Panc1 (cell line): ENCODE results near the gene HDAC1. TPM values are rescaled to one million over a fixed set of nuclear protein-coding genes. Genes with fewer than 3 reads are reported as not detected.

Experiments used
- ATAC-seq: fragments of 200-7000 bp; cut with Tn5 transposase; 2 replicates; pipeline ENCODE4 v1.9.1; 2020; ENCODE audit warnings: mild to moderate bottlenecking, moderate library complexity
- BruUV-seq: library from RNA; stranded (reverse); fragments of 400-500 nt; replicated peaks from 2 replicates; lab custom pipeline; 2021; lab: Mats Ljungman, UMichigan
- CTCF ChIA-PET: fragments of 300-600 bp; sonication (Branson Sonifier 250); formaldehyde crosslinking; loops from one replicate; lab custom pipeline; 2022; ENCODE audit warnings: antibody characterized with exemption; lab: Charles Lee
- POLR2A ChIA-PET: fragments of 300-600 bp; sonication (Branson Sonifier 250); formaldehyde crosslinking; loops from one replicate; lab custom pipeline; 2022; ENCODE audit warnings: antibody characterized with exemption; lab: Charles Lee
- DNase-seq: peaks from one replicate; pipeline ENCODE4 v3.0.0-alpha.2; 2010; ENCODE audit warnings: low read depth, low spot score
- H3K27ac ChIP-seq: 2 replicates; pipeline ENCODE4 v1.5.1; 2011; ENCODE audit warnings: mild to moderate bottlenecking, low read length, inconsistent platforms
- H3K27me3 ChIP-seq: fragments of 200-500 bp; sonication (Bioruptor generic); 2 replicates; pipeline ENCODE4 v1.6.0; 2014; ENCODE audit warnings: low read length, inconsistent platforms; ENCODE audit not compliant: control insufficient read depth, insufficient read depth
- H3K36me3 ChIP-seq: fragments of 200-500 bp; sonication (Bioruptor generic); 2 replicates; pipeline ENCODE4 v1.5.1; 2014; ENCODE audit warnings: inconsistent platforms, mild to moderate bottlenecking, low read length, moderate library complexity; ENCODE audit not compliant: control insufficient read depth, insufficient read depth
- H3K4me1 ChIP-seq: 2 replicates; pipeline ENCODE4 v1.5.1; 2011; ENCODE audit warnings: inconsistent platforms, mild to moderate bottlenecking, low read length, moderate library complexity; ENCODE audit not compliant: control insufficient read depth, insufficient read depth
- H3K4me3 ChIP-seq, 2 experiments: 2 replicates each; pipeline ENCODE4 v1.5.1; 2011 to 2012; ENCODE audit warnings: low read depth in 2 of 2, low read length in 2 of 2, mild to moderate bottlenecking in 2 of 2, inconsistent platforms in 1 of 2, moderate library complexity in 1 of 2
- H3K9me3 ChIP-seq: fragments of 200-500 bp; sonication (Bioruptor generic); 2 replicates; pipeline ENCODE4 v1.5.1; 2014; ENCODE audit warnings: low read depth, mild to moderate bottlenecking, inconsistent platforms, low read length, moderate library complexity; ENCODE audit not compliant: control insufficient read depth, insufficient read depth
- POLR2AphosphoS5 ChIP-seq: IDR thresholded peaks from 2 replicates; pipeline ENCODE4 v1.6.1; 2012; ENCODE audit warnings: mild to moderate bottlenecking, low read depth, low read length, moderate library complexity
- SIN3A ChIP-seq: IDR thresholded peaks from 2 replicates; pipeline ENCODE4 v1.6.1; 2012; ENCODE audit warnings: low read depth, mild to moderate bottlenecking, low read length, moderate library complexity, borderline replicate concordance; ENCODE audit not compliant: insufficient read depth
- TCF7L2 ChIP-seq: IDR thresholded peaks from 2 replicates; pipeline ENCODE4 v1.6.1; 2011; ENCODE audit warnings: mild to moderate bottlenecking, low read depth, low read length, inconsistent platforms
- in situ Hi-C: cut with HindIII; loops from 2 replicates; pipeline ENCODE4 v1.10.0; 2016; ENCODE audit warnings: low sequenced_read_pairs, low pct_unique_long_range_greater_than_20kb
- intact Hi-C: fragments of 100-400 bp; cut with micrococcal nuclease; formaldehyde crosslinking; loops from one replicate; pipeline ENCODE4 v1.10.0; 2022; ENCODE audit not compliant: unreplicated experiment
- total RNA-seq: library from RNA; stranded (reverse); gene quantifications from one replicate; pipeline ENCODE4 v1.2.1, GENCODE V29; 2021; ENCODE audit not compliant: unreplicated experiment
- TF ChIP-seq, protein P1 (sequence below): fragments of 450-650 bp; IDR thresholded peaks from 2 replicates; pipeline ENCODE4 v1.5.1; 2017; ENCODE audit warnings: mild to moderate bottlenecking
- TF ChIP-seq, protein P2 (sequence below), 2 experiments: IDR thresholded peaks; 2 replicates each; pipeline ENCODE4 v1.6.1; 2011 to 2012; ENCODE audit warnings: low read depth in 2 of 2, control low read depth in 1 of 2, low read length in 1 of 2, mild to moderate bottlenecking in 1 of 2, moderate library complexity in 1 of 2; ENCODE audit not compliant: insufficient read depth in 1 of 2

The HDAC1 gene
- total RNA-seq, 1 experiment from 2014 or later = 256 TPM

DNA sequence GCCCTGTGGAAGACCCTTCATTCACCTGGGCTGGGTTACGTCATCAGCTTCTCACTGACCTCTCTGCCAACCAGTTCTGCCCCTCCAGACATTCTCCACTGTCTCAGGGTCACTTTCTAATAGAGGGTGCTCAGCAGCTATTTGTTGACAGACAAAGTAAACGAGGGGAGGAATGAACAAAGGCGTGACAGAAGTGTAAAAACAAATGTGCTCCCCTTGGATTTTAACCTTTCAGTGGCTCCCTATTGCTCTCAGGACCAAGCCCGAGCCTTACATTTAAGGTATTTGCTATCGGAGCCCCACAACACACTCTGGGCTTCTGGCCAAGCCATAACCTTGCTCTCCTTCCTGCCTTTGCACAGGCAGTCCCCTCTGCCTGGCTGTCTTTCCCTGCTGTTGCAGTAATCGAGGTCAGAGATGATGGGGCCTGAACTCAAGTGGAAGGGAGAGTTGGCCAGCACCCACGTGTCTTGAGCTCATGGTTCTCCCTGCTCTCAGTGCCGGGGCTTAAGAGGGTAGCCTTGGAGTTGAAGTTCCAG lies 53.5 kb downstream of the HDAC1 start:
- in situ Hi-C loops (no loop called here), intact Hi-C loops (no loop called here)
- BruUV-seq = no TSS peak
- Histone ChIP-seq H3K9me3 (no peaks in the 10 kb centered on the region), H3K4me3 (no peak overlapping the region), H3K27ac (no peak overlapping the region), H3K4me1 (no peaks in the 10 kb centered on the region), H3K27me3 (no peaks in the 10 kb centered on the region), H3K36me3 (no peaks in the 10 kb centered on the region)
- POLR2A ChIA-PET = no interaction called here
- no peak for DNase-seq
- TF ChIP-seq, protein P1, sequence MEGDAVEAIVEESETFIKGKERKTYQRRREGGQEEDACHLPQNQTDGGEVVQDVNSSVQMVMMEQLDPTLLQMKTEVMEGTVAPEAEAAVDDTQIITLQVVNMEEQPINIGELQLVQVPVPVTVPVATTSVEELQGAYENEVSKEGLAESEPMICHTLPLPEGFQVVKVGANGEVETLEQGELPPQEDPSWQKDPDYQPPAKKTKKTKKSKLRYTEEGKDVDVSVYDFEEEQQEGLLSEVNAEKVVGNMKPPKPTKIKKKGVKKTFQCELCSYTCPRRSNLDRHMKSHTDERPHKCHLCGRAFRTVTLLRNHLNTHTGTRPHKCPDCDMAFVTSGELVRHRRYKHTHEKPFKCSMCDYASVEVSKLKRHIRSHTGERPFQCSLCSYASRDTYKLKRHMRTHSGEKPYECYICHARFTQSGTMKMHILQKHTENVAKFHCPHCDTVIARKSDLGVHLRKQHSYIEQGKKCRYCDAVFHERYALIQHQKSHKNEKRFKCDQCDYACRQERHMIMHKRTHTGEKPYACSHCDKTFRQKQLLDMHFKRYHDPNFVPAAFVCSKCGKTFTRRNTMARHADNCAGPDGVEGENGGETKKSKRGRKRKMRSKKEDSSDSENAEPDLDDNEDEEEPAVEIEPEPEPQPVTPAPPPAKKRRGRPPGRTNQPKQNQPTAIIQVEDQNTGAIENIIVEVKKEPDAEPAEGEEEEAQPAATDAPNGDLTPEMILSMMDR = no peak
- TF ChIP-seq TCF7L2 (no peak), POLR2AphosphoS5 (no peak), SIN3A (no peak)
- TF ChIP-seq, protein P2, sequence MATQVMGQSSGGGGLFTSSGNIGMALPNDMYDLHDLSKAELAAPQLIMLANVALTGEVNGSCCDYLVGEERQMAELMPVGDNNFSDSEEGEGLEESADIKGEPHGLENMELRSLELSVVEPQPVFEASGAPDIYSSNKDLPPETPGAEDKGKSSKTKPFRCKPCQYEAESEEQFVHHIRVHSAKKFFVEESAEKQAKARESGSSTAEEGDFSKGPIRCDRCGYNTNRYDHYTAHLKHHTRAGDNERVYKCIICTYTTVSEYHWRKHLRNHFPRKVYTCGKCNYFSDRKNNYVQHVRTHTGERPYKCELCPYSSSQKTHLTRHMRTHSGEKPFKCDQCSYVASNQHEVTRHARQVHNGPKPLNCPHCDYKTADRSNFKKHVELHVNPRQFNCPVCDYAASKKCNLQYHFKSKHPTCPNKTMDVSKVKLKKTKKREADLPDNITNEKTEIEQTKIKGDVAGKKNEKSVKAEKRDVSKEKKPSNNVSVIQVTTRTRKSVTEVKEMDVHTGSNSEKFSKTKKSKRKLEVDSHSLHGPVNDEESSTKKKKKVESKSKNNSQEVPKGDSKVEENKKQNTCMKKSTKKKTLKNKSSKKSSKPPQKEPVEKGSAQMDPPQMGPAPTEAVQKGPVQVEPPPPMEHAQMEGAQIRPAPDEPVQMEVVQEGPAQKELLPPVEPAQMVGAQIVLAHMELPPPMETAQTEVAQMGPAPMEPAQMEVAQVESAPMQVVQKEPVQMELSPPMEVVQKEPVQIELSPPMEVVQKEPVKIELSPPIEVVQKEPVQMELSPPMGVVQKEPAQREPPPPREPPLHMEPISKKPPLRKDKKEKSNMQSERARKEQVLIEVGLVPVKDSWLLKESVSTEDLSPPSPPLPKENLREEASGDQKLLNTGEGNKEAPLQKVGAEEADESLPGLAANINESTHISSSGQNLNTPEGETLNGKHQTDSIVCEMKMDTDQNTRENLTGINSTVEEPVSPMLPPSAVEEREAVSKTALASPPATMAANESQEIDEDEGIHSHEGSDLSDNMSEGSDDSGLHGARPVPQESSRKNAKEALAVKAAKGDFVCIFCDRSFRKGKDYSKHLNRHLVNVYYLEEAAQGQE (IDR thresholded peaks at IDR 0.05; ENCODE audit: insufficient read depth in 1 of 2, low read depth in 2 of 2, low read length in 1 of 2) = no peak
- ATAC-seq = no peak
- CTCF ChIA-PET = interaction anchor here (1.0 kb wide), 1 partner anchor 29 kb away, joined by 3 read pairs; no protein-coding TSS in a partner anchor

DNA sequence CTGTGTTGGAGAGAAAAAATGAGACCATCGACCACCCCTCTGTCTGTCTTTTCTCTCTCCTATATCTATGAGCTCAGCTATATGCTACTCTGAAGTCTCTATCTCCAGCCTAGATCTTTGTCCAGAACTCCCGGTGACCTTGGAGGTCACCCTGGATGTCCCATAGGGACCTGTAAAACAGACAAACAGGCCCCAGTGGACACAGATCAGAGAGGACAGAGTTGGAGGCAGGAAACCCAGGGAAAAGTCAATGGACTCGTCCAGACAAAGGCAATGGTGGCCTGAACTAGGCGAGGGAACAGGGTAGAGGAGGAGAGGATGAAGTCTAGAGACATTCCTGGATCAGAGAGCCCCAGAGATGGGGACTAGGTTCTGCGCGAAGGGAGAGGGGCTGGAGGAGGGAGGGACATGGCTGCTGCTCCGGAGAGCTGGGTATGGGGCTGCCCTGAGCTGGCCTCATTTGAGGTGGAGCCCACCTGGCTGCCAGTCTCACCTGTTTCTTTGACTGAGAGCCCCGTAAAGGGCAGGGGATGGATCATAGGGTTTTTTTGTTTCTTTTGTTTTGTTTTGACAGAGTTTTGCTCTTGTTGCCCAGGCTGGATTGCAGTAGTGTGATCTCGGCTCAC lies 54.8 kb downstream of the HDAC1 start:
- ATAC-seq (no peak), DNase-seq (no peak)
- no TSS peak for BruUV-seq
- no peak overlapping the region for H3K4me3 ChIP-seq
- POLR2A ChIA-PET = interaction anchor here (0.8 kb wide), 1 partner anchor 10 kb away, joined by 4 read pairs; the partner anchor contains the start of gene MARCKSL1
- TF ChIP-seq TCF7L2 = no peak
- TF ChIP-seq, protein P2 (IDR thresholded peaks at IDR 0.05; ENCODE audit: insufficient read depth in 1 of 2, low read depth in 2 of 2, low read length in 1 of 2) = no peak
- no peaks in the 10 kb centered on the region for H3K27me3 ChIP-seq
- CTCF ChIA-PET = no interaction called here
- no peak overlapping the region for H3K27ac ChIP-seq
- in situ Hi-C loops (no loop called here), intact Hi-C loops (no loop called here)
- H3K9me3 ChIP-seq = no peaks in the 10 kb centered on the region
- H3K36me3 ChIP-seq = no peaks in the 10 kb centered on the region
- H3K4me1 ChIP-seq = 0 out of 2 replicates have a peak, but pooled peaks cover 2% of the 10 kb centered on the region
